HCT116 (cell line): ENCODE data around the gene MEIS1. TPM values are rescaled to one million over a fixed set of nuclear protein-coding genes. Genes with fewer than 3 reads are reported as not detected.

Source experiments
- ATAC-seq: fragments of 200-7000 bp; cut with Tn5 transposase; 2 replicates; pipeline ENCODE4 v1.9.1; 2020; ENCODE audit warnings: mild to moderate bottlenecking, moderate library complexity
- BruUV-seq: library from RNA; stranded (reverse); fragments of 400-500 nt; replicated peaks from 2 replicates; lab custom pipeline; 2021; lab: Mats Ljungman, UMichigan
- CTCF ChIA-PET: fragments of 300-600 bp; sonication (Branson Sonifier 250); formaldehyde crosslinking; loops from one replicate; lab custom pipeline; 2021; ENCODE audit warnings: antibody characterized with exemption; lab: Charles Lee
- POLR2A ChIA-PET: fragments of 300-600, 350-600 bp; sonication (Branson Sonifier 250); formaldehyde crosslinking; loops from one replicate; lab custom pipeline; 2021; ENCODE audit warnings: antibody characterized with exemption; lab: Charles Lee
- RAD21 ChIA-PET, 2 experiments: fragments of 300-600 bp; sonication (Branson Sonifier 250); formaldehyde crosslinking; loops; one replicate each; lab custom pipeline; 2023; ENCODE audit warnings: low total read pairs in 2 of 2; ENCODE audit not compliant: uncharacterized antibody in 2 of 2, unreplicated experiment in 2 of 2, low non-redundant PET in 1 of 2; lab: Charles Lee
- DNase-seq: peaks from one replicate; pipeline ENCODE4 v3.0.0-alpha.2; 2010; ENCODE audit warnings: low read depth, low spot score
- H2AFZ ChIP-seq: fragments of 200-600 bp; shearing (Covaris generic), sonication (generic); 2 replicates; pipeline ENCODE4 v1.6.1; 2017; ENCODE audit warnings: low read depth, mixed run types, mixed read lengths, antibody characterized with exemption, low read length; ENCODE audit not compliant: poor library complexity, severe bottlenecking
- H3K27ac ChIP-seq: 2 replicates; pipeline ENCODE4 v1.5.1; 2012; ENCODE audit warnings: low read depth, low read length
- H3K27me3 ChIP-seq: fragments of 200-600 bp; sonication (generic); 2 replicates; pipeline ENCODE4 v1.6.1; 2016; ENCODE audit warnings: mixed run types, low read length, mixed read lengths; ENCODE audit not compliant: insufficient read depth
- H3K36me3 ChIP-seq, 2 experiments: fragments of 200-500 bp in 1 of 2; fragments of 200-600 bp in 1 of 2; sonication (Bioruptor generic) in 1 of 2; sonication (generic) in 1 of 2; 2 replicates each; pipeline versions ENCODE4 v1.5.1 to v1.6.1; 2014 to 2016; ENCODE audit warnings: low read length in 2 of 2, inconsistent platforms in 1 of 2, mixed read lengths in 1 of 2, mixed run types in 1 of 2; ENCODE audit not compliant: insufficient read depth in 2 of 2, control insufficient read depth in 1 of 2
- H3K4me1 ChIP-seq, 2 experiments: fragments of 200-600 bp in 1 of 2; sonication (generic) in 1 of 2; 2 replicates each; pipeline versions ENCODE4 v1.5.1 to v1.6.1; 2012 to 2017; ENCODE audit warnings: low read length in 2 of 2, inconsistent platforms in 1 of 2, mild to moderate bottlenecking in 1 of 2, mixed read lengths in 1 of 2, mixed run types in 1 of 2, moderate library complexity in 1 of 2; ENCODE audit not compliant: insufficient read depth in 2 of 2, control insufficient read depth in 1 of 2
- H3K4me2 ChIP-seq: fragments of 200-600 bp; sonication (generic); 2 replicates; pipeline ENCODE4 v1.6.1; 2017; ENCODE audit warnings: mixed run types, low read length, mixed read lengths
- H3K4me3 ChIP-seq, 2 experiments: fragments of 200-600 bp in 1 of 2; sonication (generic) in 1 of 2; replicated peaks in 1 of 2; 2 replicates each; pipeline ENCODE4 v1.5.1; 2011 to 2016; ENCODE audit warnings: low read length in 2 of 2, control low read depth in 1 of 2, low read depth in 1 of 2, mild to moderate bottlenecking in 1 of 2, mixed read lengths in 1 of 2, mixed run types in 1 of 2
- H3K79me2 ChIP-seq: fragments of 200-600 bp; sonication (generic); 2 replicates; pipeline ENCODE4 v1.6.1; 2017; ENCODE audit warnings: mild to moderate bottlenecking, mixed run types, low read length, moderate library complexity, mixed read lengths; ENCODE audit not compliant: insufficient read depth
- H3K9ac ChIP-seq: fragments of 200-600 bp; sonication (generic); 2 replicates; pipeline ENCODE4 v1.6.1; 2016; ENCODE audit warnings: low read length, mixed read lengths
- H3K9me2 ChIP-seq: fragments of 200-600 bp; sonication (generic), shearing (Covaris generic); 2 replicates; pipeline ENCODE4 v1.6.1; 2017; ENCODE audit warnings: mixed run types, mild to moderate bottlenecking, moderate library complexity; ENCODE audit not compliant: insufficient read depth
- H3K9me3 ChIP-seq, 2 experiments: fragments of 200-500 bp in 1 of 2; fragments of 200-600 bp in 1 of 2; sonication (Bioruptor generic) in 1 of 2; sonication (generic) in 1 of 2; 2 replicates each; pipeline ENCODE4 v1.6.1; 2014 to 2017; ENCODE audit warnings: low read length in 2 of 2, mixed read lengths in 2 of 2, inconsistent platforms in 1 of 2, low read depth in 1 of 2, mild to moderate bottlenecking in 1 of 2, mixed run types in 1 of 2, moderate library complexity in 1 of 2; ENCODE audit not compliant: control insufficient read depth in 1 of 2, insufficient read depth in 1 of 2
- H4K20me1 ChIP-seq: fragments of 200-600 bp; sonication (generic), shearing (Covaris generic); 2 replicates; pipeline ENCODE4 v1.6.1; 2017; ENCODE audit warnings: mixed run types, mild to moderate bottlenecking, moderate library complexity; ENCODE audit not compliant: insufficient read depth
- CBX3 ChIP-seq: IDR thresholded peaks from 2 replicates; pipeline ENCODE4 v1.6.1; 2012; ENCODE audit warnings: low read depth
- CEBPB ChIP-seq: IDR thresholded peaks from 2 replicates; pipeline ENCODE4 v1.6.1; 2012; ENCODE audit warnings: low read depth
- EGR1 ChIP-seq: IDR thresholded peaks from 2 replicates; pipeline ENCODE4 v1.6.1; 2012; ENCODE audit warnings: low read depth
- EZH2 ChIP-seq: fragments of 200-600 bp; sonication (generic); IDR thresholded peaks from 2 replicates; pipeline ENCODE4 v1.6.1; 2017; ENCODE audit warnings: antibody characterized with exemption, mixed run types
- EZH2phosphoT487 ChIP-seq: fragments of 200-600 bp; IDR thresholded peaks from 2 replicates; pipeline ENCODE4 v1.6.1; 2018; ENCODE audit warnings: antibody characterized with exemption, borderline replicate concordance
- FOSL1 ChIP-seq: IDR thresholded peaks from 2 replicates; pipeline ENCODE4 v1.6.1; 2012; ENCODE audit warnings: low read depth
- JUND ChIP-seq: IDR thresholded peaks from 2 replicates; pipeline ENCODE4 v1.6.1; 2012
- POLR2A ChIP-seq: IDR thresholded peaks from 2 replicates; pipeline ENCODE4 v1.7.0; 2011; ENCODE audit warnings: borderline replicate concordance; ENCODE audit not compliant: insufficient read depth, insufficient read length; ENCODE audit errors: extremely low read depth
- RAD21 ChIP-seq: IDR thresholded peaks from 2 replicates; pipeline ENCODE4 v1.6.1; 2012; ENCODE audit warnings: low read depth, mild to moderate bottlenecking
- SIN3A ChIP-seq: IDR thresholded peaks from 2 replicates; pipeline ENCODE4 v1.6.1; 2012; ENCODE audit warnings: low read depth
- SP1 ChIP-seq: IDR thresholded peaks from 2 replicates; pipeline ENCODE4 v1.6.1; 2012; ENCODE audit warnings: low read depth
- SRF ChIP-seq: IDR thresholded peaks from 2 replicates; pipeline ENCODE4 v1.6.1; 2012; ENCODE audit warnings: low read depth
- ZBTB33 ChIP-seq: IDR thresholded peaks from 2 replicates; pipeline ENCODE4 v1.6.1; 2011; ENCODE audit warnings: mild to moderate bottlenecking, low read length, moderate library complexity; ENCODE audit not compliant: insufficient replicate concordance; ENCODE audit errors: extremely low read depth
- ZFX ChIP-seq: fragments of 450-650 bp; IDR thresholded peaks from 2 replicates; pipeline ENCODE4 v1.6.1; 2017
- ZNF274 ChIP-seq: fragments of 200-500 bp; sonication (Bioruptor generic); IDR thresholded peaks from 2 replicates; pipeline ENCODE4 v1.6.1; 2014; ENCODE audit warnings: mild to moderate bottlenecking, low read depth, low read length, inconsistent platforms
- intact Hi-C: fragments of 100-400 bp; cut with micrococcal nuclease; formaldehyde crosslinking; loops from 2 replicates; pipeline ENCODE4 v1.10.0; 2022
- total RNA-seq: library from RNA; stranded (reverse); gene quantifications from one replicate; pipeline ENCODE4 v1.2.1, GENCODE V29; 2021; ENCODE audit not compliant: unreplicated experiment

MEIS1 gene
- total RNA-seq, 1 experiment from 2014 or later, result 0.32 TPM

DNA sequence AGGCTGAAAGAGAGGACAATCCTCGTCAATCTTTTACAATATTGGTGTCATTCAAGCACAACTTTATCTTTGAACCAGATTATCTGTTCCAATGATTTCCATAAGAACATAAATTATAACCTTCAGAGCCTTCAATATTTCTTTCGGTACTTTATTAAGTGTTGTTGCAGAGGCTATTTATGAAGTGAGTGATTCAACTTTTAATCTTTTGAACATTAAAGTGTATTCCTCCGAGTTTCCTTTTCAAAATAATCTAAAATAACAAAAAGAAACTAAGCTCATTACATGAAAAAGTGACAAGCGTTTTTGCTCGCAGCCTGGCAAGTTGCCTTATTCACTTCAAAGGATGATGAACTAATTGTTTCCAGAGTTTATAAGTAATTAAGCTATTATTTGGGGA, 149.0 kb downstream of the MEIS1 start:
- Histone ChIP-seq H3K27me3 (no peaks in the 10 kb centered on the region), H3K9me3 (no peaks in the 10 kb centered on the region; a peak in 1 of 4 replicates), H3K4me1 (no peaks in the 10 kb centered on the region), H3K9ac (no peak overlapping the region), H3K36me3 (no peaks in the 10 kb centered on the region), H3K9me2 (no peaks in the 10 kb centered on the region), H3K4me2 (no peak overlapping the region), H3K79me2 (no peaks in the 10 kb centered on the region), H3K27ac (no peak overlapping the region), H3K4me3 (no peak overlapping the region), H4K20me1 (no peaks in the 10 kb centered on the region), H2AFZ (no peak overlapping the region)
- ChIA-PET RAD21 (no interaction called here), CTCF (no interaction called here), POLR2A (no interaction called here)
- no TSS peak for BruUV-seq
- intact Hi-C loops, result no loop called here
- TF ChIP-seq CBX3 (no peak), JUND (no peak)
- ATAC-seq (no peak), DNase-seq (no peak)

DNA sequence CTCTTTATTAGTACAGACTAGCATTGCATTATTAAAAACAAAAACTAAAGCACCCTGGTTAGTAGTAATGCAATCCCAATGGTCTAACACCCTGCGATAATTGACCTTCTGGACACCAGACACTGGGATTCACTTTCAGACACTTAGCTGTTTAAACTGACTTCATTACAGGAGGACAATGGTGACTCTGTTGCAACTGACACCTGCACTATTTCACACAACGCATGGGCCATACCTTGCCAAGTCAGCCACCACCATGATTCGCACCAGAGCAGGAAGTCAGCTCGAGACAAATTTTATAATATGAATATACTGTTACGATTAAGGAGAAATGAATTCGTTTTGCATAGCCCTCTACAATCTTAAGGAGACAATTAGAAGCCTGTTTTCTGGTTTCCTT, 150.7 kb downstream of the MEIS1 start:
- Histone ChIP-seq H3K9me2 (no peaks in the 10 kb centered on the region), H3K4me2 (no peak overlapping the region), H3K4me3 (no peak overlapping the region), H3K36me3 (no peaks in the 10 kb centered on the region), H3K27me3 (no peaks in the 10 kb centered on the region), H2AFZ (no peak overlapping the region), H3K27ac (no peak overlapping the region), H3K9ac (no peak overlapping the region), H4K20me1 (no peaks in the 10 kb centered on the region), H3K4me1 (no peaks in the 10 kb centered on the region), H3K9me3 (no peaks in the 10 kb centered on the region; a peak in 1 of 4 replicates), H3K79me2 (no peaks in the 10 kb centered on the region)
- no peak for TF ChIP-seq CEBPB
- no peak for TF ChIP-seq FOSL1
- no peak for TF ChIP-seq ZFX
- TF ChIP-seq CBX3, result no peak
- no peak for TF ChIP-seq EZH2
- no peak for TF ChIP-seq SIN3A
- TF ChIP-seq EGR1, result no peak
- TF ChIP-seq POLR2A, result no peak
- TF ChIP-seq JUND, result no peak
- no peak for TF ChIP-seq RAD21
- TF ChIP-seq SP1, result no peak
- TF ChIP-seq SRF, result no peak
- TF ChIP-seq ZBTB33, result no peak
- TF ChIP-seq ZNF274, result no peak
- TF ChIP-seq EZH2phosphoT487, result no peak
- CTCF ChIA-PET, result no interaction called here
- BruUV-seq, result no TSS peak
- intact Hi-C loops, result no loop called here
- no peak for ATAC-seq
- RAD21 ChIA-PET, result no interaction called here
- POLR2A ChIA-PET, result no interaction called here
- no peak for DNase-seq
